GM12891 (cell line): ENCODE data around the gene BMP6.

Experiments
- POLR2A ChIP-seq: IDR thresholded peaks from 2 replicates; pipeline ENCODE4 v1.6.1; 2011; ENCODE audit warnings: low read depth, low read length, control low read depth
- POLR2AphosphoS5 ChIP-seq: IDR thresholded peaks from 2 replicates; pipeline ENCODE4 v1.6.1; 2011; ENCODE audit warnings: low read depth, low read length, control low read depth

- TF ChIP-seq POLR2A: no peak
- TF ChIP-seq POLR2AphosphoS5: no peak
Observed at GRCh38 chr6:7866526-7866925, 140.6 kb downstream of the BMP6 start.
